Duodenal mucosa (tissue), 2 donors: ENCODE measurements around the gene PCDHB16.
"Not testable (repeated sequence)": the region's sequence is repeated elsewhere in the genome, so short reads cannot be mapped to it uniquely, and the experiment has no call there.

Source experiments
- H3K27ac ChIP-seq: one replicate; pipeline ENCODE4 v1.7.0; 2013; ENCODE audit warnings: low read depth, low read length
- H3K27me3 ChIP-seq, 2 donors: one replicate each; pipeline ENCODE4 v1.7.0; 2013; ENCODE audit warnings: low read length in 2 of 2, control low read depth in 1 of 2; ENCODE audit not compliant: insufficient read depth in 2 of 2, control insufficient read depth in 1 of 2
- H3K36me3 ChIP-seq, 2 donors: one replicate each; pipeline ENCODE4 v1.7.0; 2013; ENCODE audit warnings: low read length in 2 of 2, control low read depth in 1 of 2; ENCODE audit not compliant: insufficient read depth in 2 of 2, control insufficient read depth in 1 of 2
- H3K4me1 ChIP-seq, 2 donors: one replicate each; pipeline ENCODE4 v1.7.0; 2013; ENCODE audit warnings: low read length in 2 of 2, control low read depth in 1 of 2; ENCODE audit not compliant: insufficient read depth in 2 of 2, control insufficient read depth in 1 of 2
- H3K4me3 ChIP-seq, 2 donors: one replicate each; pipeline ENCODE4 v1.7.0; 2013; ENCODE audit warnings: low read length in 2 of 2, low read depth in 1 of 2
- H3K9ac ChIP-seq, 2 donors: one replicate each; pipeline ENCODE4 v1.7.0; 2013; ENCODE audit warnings: low read length in 2 of 2, low read depth in 1 of 2
- H3K9me3 ChIP-seq, 2 donors: one replicate each; pipeline ENCODE4 v1.7.0; 2013; ENCODE audit warnings: low read length in 2 of 2, control low read depth in 1 of 2; ENCODE audit not compliant: control insufficient read depth in 1 of 2

The PCDHB16 gene

DNA sequence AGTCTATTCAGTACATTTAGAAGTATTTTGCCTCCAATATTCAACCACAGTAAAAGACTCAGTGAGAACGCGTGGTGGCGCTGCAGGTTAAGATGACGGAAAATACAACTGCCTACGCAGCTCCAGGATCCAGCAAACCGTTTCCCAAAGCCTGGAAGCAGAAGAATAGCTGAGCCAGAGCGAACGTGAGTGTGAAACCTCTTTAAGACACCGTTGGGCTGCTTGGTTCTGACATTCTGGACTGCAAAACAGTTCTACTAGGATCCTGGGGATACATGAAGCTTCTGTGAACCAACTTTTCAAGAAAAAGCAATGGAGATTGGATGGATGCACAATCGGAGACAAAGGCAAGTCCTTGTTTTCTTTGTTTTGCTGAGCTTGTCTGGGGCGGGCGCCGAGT is at the start of gene PCDHB16:
Gene PCDHB16 (plus strand): TSS at position 140 of the 400 bp plus-strand sequence. CDS start 173 bp downstream, at position 313.
- no peak within 1 kb of the TSS for H3K27ac ChIP-seq
- no peaks in the 10 kb centered on the region for H3K36me3 ChIP-seq
- no peaks in the 10 kb centered on the region for H3K4me1 ChIP-seq
- no peaks in the 10 kb centered on the region for H3K27me3 ChIP-seq
- no peak within 1 kb of the TSS for H3K9ac ChIP-seq
- peaks cover 9 to 27% of the 10 kb centered on the region in 2 donors for H3K9me3 ChIP-seq
- peak within 1 kb of the TSS in 1 of 2 donors; percentile 21 for H3K4me3 ChIP-seq

- H3K9me3 ChIP-seq: peaks cover 19 to 44% of the 10 kb centered on the region in 2 donors
- H3K27me3 ChIP-seq: no peaks in the 10 kb centered on the region
- H3K4me1 ChIP-seq: no peaks in the 10 kb centered on the region
- no peak within 1 kb of the TSS for H3K27ac ChIP-seq
- H3K36me3 ChIP-seq: no peaks in the 10 kb centered on the region
- H3K4me3 ChIP-seq: peak within 1 kb of the TSS in 1 of 2 donors; percentile 32
- no peak within 1 kb of the TSS for H3K9ac ChIP-seq
These were observed 47.0 kb upstream of the PCDHB16 start, which contains the start of gene PCDHB5 for GRCh38 chr5:141135030-141135717. PCDHB5 (plus strand) TSS chr5:141135206; CDS start chr5:141135435, 229 bp downstream.

- peaks cover 19 to 44% of the 10 kb centered on the region in 2 donors for H3K9me3 ChIP-seq
- H3K27ac ChIP-seq: no peak overlapping the region
- no peak overlapping the region for H3K9ac ChIP-seq
- H3K4me1 ChIP-seq: no peaks in the 10 kb centered on the region
- H3K27me3 ChIP-seq: no peaks in the 10 kb centered on the region
- no peaks in the 10 kb centered on the region for H3K36me3 ChIP-seq
- H3K4me3 ChIP-seq: peak overlapping the region in 1 of 2 donors; percentile 10
These were observed 46.4 kb upstream of the PCDHB16 start for GRCh38 chr5:141135718-141136266.

GRCh38 chr5:141137346-141137745 is 44.8 kb upstream of the PCDHB16 start:
- H3K4me3 ChIP-seq, H3K9ac ChIP-seq, H3K27me3 ChIP-seq, H3K4me1 ChIP-seq, H3K36me3 ChIP-seq, H3K27ac ChIP-seq: not testable (repeated sequence)
- peaks cover 19 to 42% of the 10 kb centered on the region in 2 donors for H3K9me3 ChIP-seq

DNA sequence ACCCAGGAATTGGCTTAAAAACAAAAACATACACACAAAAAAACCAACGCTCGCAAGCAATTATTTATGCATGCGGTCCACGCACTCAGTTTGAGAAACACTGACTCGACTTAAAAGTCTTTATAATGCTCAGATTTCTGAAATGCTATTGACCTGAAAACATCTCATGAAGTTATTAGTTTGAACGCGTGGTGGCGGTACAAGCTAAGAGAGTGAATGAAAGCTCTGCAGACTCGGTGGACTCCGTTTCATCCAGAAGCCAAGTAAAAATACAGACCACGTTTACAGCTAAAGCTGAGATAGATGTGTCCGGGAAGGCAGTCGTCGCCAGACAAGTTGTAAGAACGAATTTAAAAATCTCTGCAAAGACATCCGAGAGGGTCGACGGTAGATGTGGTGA is 32.4 kb upstream of the PCDHB16 start, which contains the start of gene PCDHB6:
Gene PCDHB6 (plus strand): TSS at position 246 of the 400 bp plus-strand sequence. CDS start 201 bp downstream, outside the sequence.
- no peaks in the 10 kb centered on the region for H3K4me1 ChIP-seq
- no peaks in the 10 kb centered on the region for H3K27me3 ChIP-seq
- H3K9ac ChIP-seq: no peak within 1 kb of the TSS
- no peak within 1 kb of the TSS for H3K27ac ChIP-seq
- no peak within 1 kb of the TSS for H3K4me3 ChIP-seq
- H3K36me3 ChIP-seq: no peaks in the 10 kb centered on the region
- peaks cover 6 to 15% of the 10 kb centered on the region in 2 donors for H3K9me3 ChIP-seq

GRCh38 chr5:141150224-141150992 is 31.8 kb upstream of the PCDHB16 start:
- Histone ChIP-seq H3K4me3 (no peak overlapping the region), H3K9me3 (peaks cover 6 to 20% of the 10 kb centered on the region in 2 donors), H3K9ac (no peak overlapping the region), H3K36me3 (no peaks in the 10 kb centered on the region), H3K27me3 (no peaks in the 10 kb centered on the region), H3K4me1 (no peaks in the 10 kb centered on the region), H3K27ac (no peak overlapping the region)

GRCh38 chr5:141150993-141151325 is 31.2 kb upstream of the PCDHB16 start:
- no peak overlapping the region for H3K4me3 ChIP-seq
- H3K27me3 ChIP-seq: no peaks in the 10 kb centered on the region
- no peaks in the 10 kb centered on the region for H3K36me3 ChIP-seq
- H3K4me1 ChIP-seq: no peaks in the 10 kb centered on the region
- H3K27ac ChIP-seq: no peak overlapping the region
- no peak overlapping the region for H3K9ac ChIP-seq
- peaks cover 9 to 22% of the 10 kb centered on the region in 2 donors for H3K9me3 ChIP-seq

DNA sequence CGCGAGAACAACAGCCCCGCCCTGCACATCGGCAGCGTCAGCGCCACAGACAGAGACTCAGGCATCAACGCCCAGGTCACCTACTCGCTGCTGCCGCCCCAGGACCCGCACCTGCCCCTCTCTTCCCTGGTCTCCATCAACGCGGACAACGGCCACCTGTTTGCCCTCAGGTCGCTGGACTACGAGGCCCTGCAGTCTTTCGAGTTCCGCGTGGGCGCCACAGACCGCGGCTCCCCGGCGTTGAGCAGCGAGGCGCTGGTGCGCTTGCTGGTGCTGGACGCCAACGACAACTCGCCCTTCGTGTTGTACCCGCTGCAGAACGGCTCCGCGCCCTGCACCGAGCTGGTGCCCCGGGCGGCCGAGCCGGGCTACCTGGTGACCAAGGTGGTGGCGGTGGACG is 30.6 kb upstream of the PCDHB16 start:
- H3K27ac ChIP-seq, H3K36me3 ChIP-seq, H3K9ac ChIP-seq, H3K27me3 ChIP-seq, H3K4me1 ChIP-seq, H3K4me3 ChIP-seq: not testable (repeated sequence)
- H3K9me3 ChIP-seq: peaks cover 14 to 28% of the 10 kb centered on the region in 2 donors

GRCh38 chr5:141152096-141152495 is 30.1 kb upstream of the PCDHB16 start:
- H3K4me1 ChIP-seq, H3K27me3 ChIP-seq: not testable (repeated sequence)
- peaks cover 16 to 33% of the 10 kb centered on the region in 2 donors for H3K9me3 ChIP-seq

More at GRCh38 chr5:141152096-141152495, 30.1 kb upstream of the PCDHB16 start:
- not testable (repeated sequence) for H3K4me3 ChIP-seq, H3K27ac ChIP-seq, H3K36me3 ChIP-seq, H3K9ac ChIP-seq
